GM12873 (cell line): ENCODE measurements around the gene ASIC2.
A peak's percentile ranks its signal among the peaks of the same experiment; 100 is the strongest.

Source experiments
- TF ChIP-seq, protein P1 (sequence below): IDR thresholded peaks from 2 replicates; pipeline ENCODE4 v1.5.1; 2012; ENCODE audit warnings: low read depth, mild to moderate bottlenecking, moderate library complexity, low read length, control low read depth; ENCODE audit not compliant: insufficient read depth; ENCODE audit errors: missing control alignments

The ASIC2 gene

DNA sequence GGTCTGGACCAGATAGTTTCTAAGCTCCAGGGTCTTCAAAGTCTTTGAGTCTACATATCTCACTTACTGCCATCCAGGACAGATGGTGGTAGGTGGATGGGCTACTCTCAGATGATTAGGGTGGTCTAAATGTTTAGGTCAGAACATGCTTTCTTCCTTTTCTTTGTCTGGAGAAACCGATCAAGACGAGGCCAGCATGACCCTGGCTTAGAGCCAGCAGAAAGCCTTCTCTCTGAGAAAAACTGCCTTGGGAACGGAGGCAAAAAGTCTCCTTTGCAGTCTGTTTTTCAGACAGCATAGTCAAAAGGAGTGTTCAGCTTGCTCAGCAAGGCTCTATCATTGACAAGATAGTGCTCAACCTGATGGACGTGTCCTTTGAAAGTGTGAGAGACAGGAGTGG is 252.6 kb downstream of the ASIC2 start:
- TF ChIP-seq, protein P1, sequence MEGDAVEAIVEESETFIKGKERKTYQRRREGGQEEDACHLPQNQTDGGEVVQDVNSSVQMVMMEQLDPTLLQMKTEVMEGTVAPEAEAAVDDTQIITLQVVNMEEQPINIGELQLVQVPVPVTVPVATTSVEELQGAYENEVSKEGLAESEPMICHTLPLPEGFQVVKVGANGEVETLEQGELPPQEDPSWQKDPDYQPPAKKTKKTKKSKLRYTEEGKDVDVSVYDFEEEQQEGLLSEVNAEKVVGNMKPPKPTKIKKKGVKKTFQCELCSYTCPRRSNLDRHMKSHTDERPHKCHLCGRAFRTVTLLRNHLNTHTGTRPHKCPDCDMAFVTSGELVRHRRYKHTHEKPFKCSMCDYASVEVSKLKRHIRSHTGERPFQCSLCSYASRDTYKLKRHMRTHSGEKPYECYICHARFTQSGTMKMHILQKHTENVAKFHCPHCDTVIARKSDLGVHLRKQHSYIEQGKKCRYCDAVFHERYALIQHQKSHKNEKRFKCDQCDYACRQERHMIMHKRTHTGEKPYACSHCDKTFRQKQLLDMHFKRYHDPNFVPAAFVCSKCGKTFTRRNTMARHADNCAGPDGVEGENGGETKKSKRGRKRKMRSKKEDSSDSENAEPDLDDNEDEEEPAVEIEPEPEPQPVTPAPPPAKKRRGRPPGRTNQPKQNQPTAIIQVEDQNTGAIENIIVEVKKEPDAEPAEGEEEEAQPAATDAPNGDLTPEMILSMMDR, result no peak

DNA sequence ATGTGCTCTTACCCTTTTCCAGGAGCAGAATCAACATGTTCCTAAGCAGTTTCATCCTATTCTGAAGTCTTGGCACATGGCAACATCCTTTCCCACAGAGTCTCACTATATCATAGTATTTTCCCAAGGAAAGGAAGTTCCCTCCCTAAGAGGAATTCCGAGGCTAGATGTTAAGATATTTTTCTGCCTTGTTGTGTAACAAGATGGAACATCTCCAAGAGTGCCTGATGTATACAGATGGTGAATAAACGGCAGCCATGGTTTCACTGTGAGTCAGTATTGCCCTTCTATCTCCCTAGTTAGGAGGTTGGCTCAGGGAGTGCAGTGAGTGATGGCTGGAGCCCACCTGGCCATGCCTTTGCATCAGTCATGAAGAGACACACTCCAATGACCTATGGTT is 253.2 kb downstream of the ASIC2 start:
- TF ChIP-seq, protein P1, result no peak

- TF ChIP-seq, protein P1, result peak; percentile 78
These were observed 254.4 kb downstream of the ASIC2 start for GRCh38 chr17:33038740-33039139.

- TF ChIP-seq, protein P1, result no peak
These were observed 259.9 kb downstream of the ASIC2 start for GRCh38 chr17:33033176-33033575.

DNA sequence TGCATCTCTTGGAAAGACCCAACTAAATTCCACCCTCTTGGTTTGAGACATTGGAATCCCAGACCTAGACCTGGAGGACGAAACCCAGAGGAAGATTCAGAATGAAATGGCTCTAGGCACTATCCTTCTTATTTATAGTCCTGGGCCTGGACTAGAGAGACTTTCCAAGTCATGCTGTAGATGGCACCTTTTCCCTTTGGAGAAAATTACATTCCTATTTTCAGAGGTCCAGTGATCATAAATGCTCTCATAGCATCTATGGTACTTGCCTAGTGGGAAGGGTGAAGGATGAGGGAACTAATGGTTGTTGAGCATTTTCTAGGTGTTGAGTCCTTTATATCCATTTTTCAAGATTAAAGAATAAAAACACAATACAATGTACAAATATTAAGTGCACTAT is 264.3 kb downstream of the ASIC2 start:
- TF ChIP-seq, protein P1, result no peak

DNA sequence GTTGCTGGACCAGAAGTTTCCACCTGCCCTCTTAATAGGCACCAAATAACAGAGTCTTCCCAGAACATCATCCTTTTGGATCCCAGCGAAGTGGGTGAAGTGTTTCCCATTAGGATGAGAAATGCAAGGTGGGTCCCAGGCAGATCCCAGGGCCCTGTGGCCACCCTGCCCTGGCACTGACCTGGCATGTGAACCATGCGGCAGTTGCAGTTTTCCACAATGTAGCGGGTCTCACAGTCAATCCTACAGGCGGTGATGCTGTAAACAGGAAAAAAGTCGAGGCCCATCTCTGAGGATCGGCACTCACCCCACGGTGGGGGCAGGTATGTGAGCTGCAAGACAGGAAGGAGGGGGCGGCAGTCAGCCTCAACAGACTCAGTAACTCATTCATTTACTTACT is 265.0 kb downstream of the ASIC2 start:
- TF ChIP-seq, protein P1, result no peak

DNA sequence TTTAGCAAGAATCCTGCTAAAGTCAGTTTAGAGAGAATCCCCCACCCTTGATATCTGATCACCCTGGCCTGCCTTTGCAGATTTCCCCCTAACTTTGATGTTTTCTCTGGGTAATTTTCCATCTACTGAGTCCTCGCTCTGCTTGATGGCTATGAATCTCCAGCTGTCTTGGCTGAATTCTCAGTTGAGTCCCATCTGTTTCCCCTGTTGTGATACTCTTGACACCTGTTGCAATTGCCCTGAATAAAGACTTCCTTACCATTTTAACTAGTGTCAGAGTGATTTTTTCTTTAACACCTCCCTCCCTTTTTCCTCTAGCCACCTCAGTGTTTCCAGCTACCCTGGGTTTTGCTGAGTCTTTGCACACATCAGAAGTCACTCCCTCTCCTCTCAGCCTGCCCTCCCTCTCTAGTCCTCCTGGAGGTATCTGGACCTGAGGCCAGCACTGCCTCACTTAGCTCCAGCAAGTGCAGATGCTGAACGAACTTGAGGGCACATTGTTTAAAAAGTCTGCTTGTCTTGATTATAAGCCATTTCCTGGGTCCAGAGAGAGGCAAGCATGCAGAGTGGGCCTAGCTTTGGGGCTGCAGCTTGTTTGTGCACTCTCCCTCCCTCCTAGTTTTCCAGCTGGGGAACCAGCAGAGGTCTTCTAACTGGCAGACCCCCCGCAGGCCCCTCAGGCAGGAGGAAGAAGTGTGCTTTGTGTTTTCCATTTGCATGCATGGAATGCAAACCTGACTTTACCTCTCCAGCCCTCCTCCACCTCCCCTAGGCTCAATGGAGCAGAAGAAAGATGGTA is 268.2 kb downstream of the ASIC2 start:
- TF ChIP-seq, protein P1, result no peak
